Astrocyte (in vitro differentiated cells and primary cell): ENCODE results near the gene ADGRD1. TPM values are rescaled to one million over a fixed set of nuclear protein-coding genes. Genes with fewer than 3 reads are reported as not detected.

Source experiments
- DNase-seq: peaks from one replicate; pipeline ENCODE4 v3.0.0-alpha.2; 2010; ENCODE audit warnings: low read depth
- FAIRE-seq: peaks from 2 replicates; lab custom pipeline; 2011; peaks lifted over from hg19 to GRCh38; lab: Jason Lieb, UNC
- H2AFZ ChIP-seq: 2 replicates; pipeline ENCODE4 v1.6.0; 2012; ENCODE audit warnings: low read depth, low read length, inconsistent platforms
- H3K27ac ChIP-seq: 2 replicates; pipeline ENCODE4 v1.5.1; 2011; ENCODE audit warnings: low read depth, low read length, inconsistent platforms
- H3K27me3 ChIP-seq: 2 replicates; pipeline ENCODE4 v1.6.0; 2011; ENCODE audit warnings: low read length, inconsistent platforms; ENCODE audit not compliant: insufficient read depth
- H3K36me3 ChIP-seq: 2 replicates; pipeline ENCODE4 v1.5.1; 2011; ENCODE audit warnings: low read length, inconsistent platforms; ENCODE audit not compliant: insufficient read depth
- H3K4me1 ChIP-seq: 2 replicates; pipeline ENCODE4 v1.5.1; 2011; ENCODE audit warnings: low read length, inconsistent platforms; ENCODE audit not compliant: insufficient read depth
- H3K4me2 ChIP-seq: 2 replicates; pipeline ENCODE4 v1.6.0; 2012; ENCODE audit warnings: low read length, inconsistent platforms
- H3K4me3 ChIP-seq: 2 replicates; pipeline ENCODE4 v1.5.1; 2011; ENCODE audit warnings: low read depth, mild to moderate bottlenecking, low read length, inconsistent platforms; ENCODE audit not compliant: insufficient read depth
- H3K79me2 ChIP-seq: 2 replicates; pipeline ENCODE4 v1.6.0; 2012; ENCODE audit warnings: mild to moderate bottlenecking, low read length, inconsistent platforms; ENCODE audit not compliant: insufficient read depth
- H3K9ac ChIP-seq: 2 replicates; pipeline ENCODE4 v1.6.0; 2012; ENCODE audit warnings: mild to moderate bottlenecking, low read length, inconsistent platforms
- H3K9me3 ChIP-seq: 2 replicates; pipeline ENCODE4 v1.5.1; 2012; ENCODE audit warnings: low read depth, mild to moderate bottlenecking, low read length, inconsistent platforms; ENCODE audit not compliant: insufficient read depth
- H4K20me1 ChIP-seq: 2 replicates; pipeline ENCODE4 v1.6.0; 2012; ENCODE audit warnings: low read length, inconsistent platforms; ENCODE audit not compliant: insufficient read depth
- H3K27ac Mint-ChIP-seq: one replicate; pipeline ENCODE4 v1.8.0; 2021; ENCODE audit warnings: mild to moderate bottlenecking, mixed read lengths; ENCODE audit not compliant: unreplicated experiment
- H3K27me3 Mint-ChIP-seq: one replicate; pipeline ENCODE4 v1.8.0; 2021; ENCODE audit warnings: low read depth, mixed read lengths; ENCODE audit not compliant: unreplicated experiment
- H3K36me3 Mint-ChIP-seq: one replicate; pipeline ENCODE4 v1.8.0; 2021; ENCODE audit warnings: low read depth, mixed read lengths; ENCODE audit not compliant: unreplicated experiment
- H3K4me1 Mint-ChIP-seq: one replicate; pipeline ENCODE4 v1.8.0; 2021; ENCODE audit warnings: low read depth, mixed read lengths; ENCODE audit not compliant: unreplicated experiment
- H3K4me3 Mint-ChIP-seq: one replicate; pipeline ENCODE4 v1.8.0; 2021; ENCODE audit warnings: mild to moderate bottlenecking, moderate library complexity, mixed read lengths; ENCODE audit not compliant: unreplicated experiment
- H3K9me3 Mint-ChIP-seq: one replicate; pipeline ENCODE4 v1.8.0; 2021; ENCODE audit warnings: mild to moderate bottlenecking, mixed read lengths; ENCODE audit not compliant: unreplicated experiment
- CTCF ChIP-seq: IDR thresholded peaks from 2 replicates; pipeline ENCODE4 v1.5.1; 2011; ENCODE audit warnings: low read depth, mild to moderate bottlenecking, inconsistent platforms, low read length, moderate library complexity; ENCODE audit not compliant: insufficient read depth
- EZH2 ChIP-seq: IDR thresholded peaks from 2 replicates; pipeline ENCODE4 v1.6.1; 2012; ENCODE audit warnings: mild to moderate bottlenecking, low read length, inconsistent platforms; ENCODE audit not compliant: insufficient read depth
- total RNA-seq: library from RNA; stranded (reverse); gene quantifications from 2 replicates; pipeline ENCODE4 v1.2.1, GENCODE V29; 2021

Gene ADGRD1
- total RNA-seq, 1 donor from 2014 or later = 3.0 TPM

DNA sequence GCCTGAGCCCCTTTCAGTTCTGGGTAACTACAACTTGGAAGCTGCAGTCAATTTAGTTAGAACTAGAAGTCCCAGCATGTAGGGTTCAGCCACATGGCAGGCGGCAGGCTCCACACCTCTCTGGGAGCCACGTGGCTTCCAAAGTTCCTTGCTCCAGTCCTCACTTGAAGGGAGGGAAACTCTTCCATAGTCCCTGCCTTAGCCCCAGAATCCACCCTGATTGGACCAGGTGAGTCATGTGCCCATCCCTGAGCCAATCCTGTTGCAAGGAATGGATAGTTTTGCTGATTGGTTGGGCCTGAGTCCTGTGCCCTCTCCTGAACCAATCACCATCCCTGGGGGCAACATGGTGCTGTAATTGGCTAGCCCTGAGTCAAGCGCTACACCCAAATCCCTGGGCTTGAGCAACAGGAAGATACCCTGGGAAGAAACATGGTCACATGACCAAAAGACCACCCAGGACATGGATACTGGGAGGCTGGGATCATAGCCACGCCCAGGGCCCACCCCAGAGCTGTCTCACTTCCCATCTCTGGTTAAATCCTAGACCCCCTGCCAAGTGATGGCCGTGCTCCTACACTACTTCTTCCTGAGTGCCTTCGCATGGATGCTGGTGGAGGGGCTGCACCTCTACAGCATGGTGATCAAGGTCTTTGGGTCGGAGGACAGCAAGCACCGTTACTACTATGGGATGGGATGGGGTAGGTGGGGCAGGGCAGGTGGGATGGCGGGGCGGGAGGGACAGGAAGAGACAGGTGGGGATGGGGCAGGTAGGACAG is 154.7 kb downstream of the ADGRD1 start:
- no peaks in the 10 kb centered on the region for H4K20me1 ChIP-seq
- TF ChIP-seq EZH2 = no peak
- TF ChIP-seq CTCF = no peak
- no peaks in the 10 kb centered on the region for H3K27me3 ChIP-seq
- H3K27ac ChIP-seq = no peak overlapping the region
- H3K4me1 ChIP-seq = no peaks in the 10 kb centered on the region
- FAIRE-seq (no peak), DNase-seq (no peak)
- H3K4me3 Mint-ChIP-seq = no peak overlapping the region
- H3K9me3 Mint-ChIP-seq = no peaks in the 10 kb centered on the region
- no peaks in the 10 kb centered on the region for H3K79me2 ChIP-seq
- H3K4me1 Mint-ChIP-seq = peaks cover 9% of the 10 kb centered on the region
- H3K36me3 ChIP-seq = no peaks in the 10 kb centered on the region
- no peaks in the 10 kb centered on the region for H3K9me3 ChIP-seq
- H3K4me3 ChIP-seq = no peak overlapping the region
- H3K36me3 Mint-ChIP-seq = no peaks in the 10 kb centered on the region
- H3K27me3 Mint-ChIP-seq = peaks cover 20% of the 10 kb centered on the region
- H2AFZ ChIP-seq = no peak overlapping the region
- H3K27ac Mint-ChIP-seq = no peak overlapping the region
- H3K9ac ChIP-seq = no peak overlapping the region
- H3K4me2 ChIP-seq = no peak overlapping the region

- Histone ChIP-seq H3K9me3 (no peaks in the 10 kb centered on the region), H3K79me2 (no peaks in the 10 kb centered on the region), H3K4me3 (no peak overlapping the region), H4K20me1 (no peaks in the 10 kb centered on the region), H3K36me3 (no peaks in the 10 kb centered on the region), H3K4me1 (no peaks in the 10 kb centered on the region), H3K27ac (no peak overlapping the region), H3K27me3 (no peaks in the 10 kb centered on the region), H3K9ac (no peak overlapping the region), H3K4me2 (no peak overlapping the region), H2AFZ (no peak overlapping the region)
- TF ChIP-seq CTCF (no peak), EZH2 (no peak)
- H3K9me3 Mint-ChIP-seq = no peaks in the 10 kb centered on the region
- FAIRE-seq (no peak), DNase-seq (no peak)
- H3K4me3 Mint-ChIP-seq = no peak overlapping the region
- no peak overlapping the region for H3K27ac Mint-ChIP-seq
- H3K36me3 Mint-ChIP-seq = no peaks in the 10 kb centered on the region
- peaks cover 11% of the 10 kb centered on the region for H3K4me1 Mint-ChIP-seq
- H3K27me3 Mint-ChIP-seq = peaks cover 18% of the 10 kb centered on the region
Measured at GRCh38 chr12:131111446-131111845, 157.7 kb downstream of the ADGRD1 start.

DNA sequence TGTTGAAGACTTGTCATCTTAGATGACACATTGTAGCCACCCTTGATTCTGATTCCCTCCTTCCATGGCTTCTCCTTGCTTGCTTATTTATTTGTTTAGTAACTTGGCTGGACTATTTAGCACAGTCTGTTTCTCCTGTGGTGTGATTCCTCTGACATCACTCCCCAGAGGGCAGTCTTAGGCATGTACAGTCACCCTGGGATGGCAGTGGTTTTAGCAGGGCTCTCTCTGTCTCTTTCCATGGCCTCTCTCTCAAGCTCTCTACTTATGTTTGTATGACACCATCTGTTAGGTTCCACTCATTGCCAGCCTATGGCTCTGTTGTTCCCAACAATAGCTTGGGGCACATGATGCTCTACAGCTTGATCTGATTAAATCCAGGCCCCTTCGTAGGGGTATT is 158.3 kb downstream of the ADGRD1 start:
- Histone ChIP-seq H3K27me3 (no peaks in the 10 kb centered on the region), H3K9ac (no peak overlapping the region), H4K20me1 (no peaks in the 10 kb centered on the region), H2AFZ (no peak overlapping the region), H3K4me1 (no peaks in the 10 kb centered on the region), H3K27ac (no peak overlapping the region), H3K4me3 (no peak overlapping the region), H3K36me3 (no peaks in the 10 kb centered on the region), H3K79me2 (no peaks in the 10 kb centered on the region), H3K9me3 (no peaks in the 10 kb centered on the region), H3K4me2 (no peak overlapping the region)
- no peaks in the 10 kb centered on the region for H3K9me3 Mint-ChIP-seq
- no peak for TF ChIP-seq CTCF
- no peak for TF ChIP-seq EZH2
- peaks cover 14% of the 10 kb centered on the region for H3K27me3 Mint-ChIP-seq
- DNase-seq = no peak
- H3K4me3 Mint-ChIP-seq = no peak overlapping the region
- H3K4me1 Mint-ChIP-seq = peaks cover 11% of the 10 kb centered on the region
- H3K36me3 Mint-ChIP-seq = no peaks in the 10 kb centered on the region
- no peak for FAIRE-seq
- H3K27ac Mint-ChIP-seq = no peak overlapping the region
